NCI-H187 treated with DMSO at 0.1 percent for 48 hours (cell line): ENCODE measurements around the gene HDAC7.

Experiments
- DNase-seq: peaks from one replicate; lab custom pipeline; 2025; lab: John Stamatoyannopoulos, UW

Gene HDAC7

GRCh38 chr12:47777741-47778558 lies 41.8 kb downstream of the HDAC7 start:
- DNase-seq = no peak

GRCh38 chr12:47777151-47777550 lies 42.6 kb downstream of the HDAC7 start:
- no peak for DNase-seq

GRCh38 chr12:47776471-47777143 lies 43.1 kb downstream of the HDAC7 start:
- DNase-seq = no peak

- no peak for DNase-seq
Observed at GRCh38 chr12:47775100-47775911, 44.4 kb downstream of the HDAC7 start.

- DNase-seq = no peak
Observed at GRCh38 chr12:47774663-47775062, 45.0 kb downstream of the HDAC7 start.

GRCh38 chr12:47773858-47774580 lies 45.7 kb downstream of the HDAC7 start:
- DNase-seq = no peak

- DNase-seq = no peak
Observed at GRCh38 chr12:47773062-47773857, 46.4 kb downstream of the HDAC7 start, which contains the start of gene SLC48A1. SLC48A1 (plus strand) TSS chr12:47773238; CDS start chr12:47773305, 67 bp downstream.

GRCh38 chr12:47772738-47773061 lies 47.0 kb downstream of the HDAC7 start:
- DNase-seq = no peak

GRCh38 chr12:47772094-47772660 lies 47.5 kb downstream of the HDAC7 start:
- DNase-seq = no peak

GRCh38 chr12:47771304-47771703 lies 48.4 kb downstream of the HDAC7 start:
- DNase-seq = no peak

GRCh38 chr12:47770086-47770726 lies 49.5 kb downstream of the HDAC7 start:
- no peak for DNase-seq

- DNase-seq = no peak
Observed at GRCh38 chr12:47769234-47770085, 50.2 kb downstream of the HDAC7 start.

GRCh38 chr12:47768323-47768811 lies 51.3 kb downstream of the HDAC7 start:
- no peak for DNase-seq

- no peak for DNase-seq
Observed at GRCh38 chr12:47767216-47767724, 52.4 kb downstream of the HDAC7 start.

GRCh38 chr12:47766502-47767215 lies 53.0 kb downstream of the HDAC7 start:
- DNase-seq = no peak

GRCh38 chr12:47763481-47764346 lies 56.0 kb downstream of the HDAC7 start:
- no peak for DNase-seq

GRCh38 chr12:47762850-47763465 lies 56.7 kb downstream of the HDAC7 start:
- DNase-seq = no peak
